GM18907 (cell line): Measurements from ENCODE around the gene PPP1R2B.

Experiments
- ATAC-seq: cut with Tn5 transposase; IDR thresholded peaks from one replicate; pipeline ENCODE4 v1.9.1; 2021; ENCODE audit warnings: mild to moderate bottlenecking, moderate library complexity; ENCODE audit not compliant: unreplicated experiment

Gene PPP1R2B

GRCh38 chr5:156871212-156871611 lies 21.1 kb downstream of the PPP1R2B start:
- ATAC-seq, result no peak

GRCh38 chr5:156879665-156880285 lies 29.7 kb downstream of the PPP1R2B start:
- peak; percentile 97 for ATAC-seq

GRCh38 chr5:156883316-156883875 lies 33.3 kb downstream of the PPP1R2B start:
- no peak for ATAC-seq

GRCh38 chr5:156888520-156888919 lies 38.4 kb downstream of the PPP1R2B start:
- ATAC-seq, result no peak

- ATAC-seq, result no peak
Measured at GRCh38 chr5:156892223-156892622, 42.1 kb downstream of the PPP1R2B start.

- ATAC-seq, result no peak
Measured at GRCh38 chr5:156892864-156893263, 42.8 kb downstream of the PPP1R2B start.

GRCh38 chr5:156893517-156893916 lies 43.4 kb downstream of the PPP1R2B start:
- ATAC-seq, result peak; percentile 80

GRCh38 chr5:156896546-156896945 lies 46.5 kb downstream of the PPP1R2B start:
- no peak for ATAC-seq
